Iris pigment epithelial cell (primary cell): ENCODE data around the gene EPHB6.

Experiments
- DNase-seq: peaks from one replicate; pipeline ENCODE4 v3.0.0-alpha.2; 2011; ENCODE audit warnings: low read depth

Gene EPHB6

DNA sequence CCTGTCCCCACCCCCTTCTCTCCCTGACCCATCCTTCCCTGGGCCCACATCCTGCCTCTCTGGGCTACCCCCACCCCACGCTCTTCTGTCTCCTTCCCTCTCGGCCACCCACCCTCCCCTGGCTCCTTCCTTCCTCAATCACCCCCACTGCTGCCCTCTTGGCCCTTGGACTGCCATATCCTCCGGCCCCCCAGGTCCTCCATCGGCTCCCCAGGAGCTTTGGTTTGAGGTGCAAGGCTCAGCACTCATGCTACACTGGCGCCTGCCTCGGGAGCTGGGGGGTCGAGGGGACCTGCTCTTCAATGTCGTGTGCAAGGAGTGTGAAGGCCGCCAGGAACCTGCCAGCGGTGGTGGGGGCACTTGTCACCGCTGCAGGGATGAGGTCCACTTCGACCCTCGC lies 10.9 kb downstream of the EPHB6 start:
- no peak for DNase-seq

DNA sequence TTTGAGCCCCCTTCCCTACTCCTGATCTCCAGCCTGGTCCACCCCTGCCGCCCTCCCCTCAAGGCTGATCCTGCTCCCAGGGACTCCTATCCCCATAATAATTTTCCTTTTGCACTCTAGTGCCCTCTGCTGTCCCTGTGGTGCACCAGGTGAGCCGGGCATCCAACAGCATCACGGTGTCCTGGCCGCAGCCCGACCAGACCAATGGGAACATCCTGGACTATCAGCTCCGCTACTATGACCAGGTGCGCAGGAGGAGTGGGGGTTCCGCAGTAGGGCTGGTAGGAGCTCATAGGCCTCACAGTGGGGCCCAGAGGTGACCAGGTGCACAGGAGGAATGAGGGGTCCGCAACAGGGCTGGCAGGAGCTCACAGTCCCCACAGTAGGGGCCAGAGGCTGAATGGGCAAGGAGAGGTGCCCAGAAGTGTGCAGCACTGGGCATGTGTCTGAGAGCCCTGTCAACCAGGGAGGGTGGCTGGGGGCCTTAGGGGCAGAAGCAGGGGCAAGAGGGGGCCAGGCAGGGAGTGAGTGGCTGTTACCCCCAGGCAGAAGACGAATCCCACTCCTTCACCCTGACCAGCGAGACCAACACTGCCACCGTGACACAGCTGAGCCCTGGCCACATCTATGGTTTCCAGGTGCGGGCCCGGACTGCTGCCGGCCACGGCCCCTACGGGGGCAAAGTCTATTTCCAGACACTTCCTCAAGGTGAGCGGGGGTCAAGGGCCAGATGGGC lies 11.7 kb downstream of the EPHB6 start:
- DNase-seq, result peak; percentile 17

DNA sequence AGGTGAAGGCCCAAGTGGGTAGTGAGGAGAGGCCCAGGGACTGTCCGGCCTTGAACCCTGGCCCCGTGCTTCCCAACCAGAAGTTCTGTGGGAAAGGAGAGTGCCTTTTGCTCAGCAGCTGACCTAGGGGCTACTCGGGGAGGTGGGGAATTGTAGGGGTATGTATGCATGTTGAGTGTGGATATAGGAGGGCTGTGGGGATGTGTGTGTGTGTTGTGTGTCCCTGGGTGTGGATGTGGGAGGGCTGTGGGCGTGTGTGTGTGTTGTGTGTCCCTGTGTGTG lies 12.2 kb downstream of the EPHB6 start:
- no peak for DNase-seq

DNA sequence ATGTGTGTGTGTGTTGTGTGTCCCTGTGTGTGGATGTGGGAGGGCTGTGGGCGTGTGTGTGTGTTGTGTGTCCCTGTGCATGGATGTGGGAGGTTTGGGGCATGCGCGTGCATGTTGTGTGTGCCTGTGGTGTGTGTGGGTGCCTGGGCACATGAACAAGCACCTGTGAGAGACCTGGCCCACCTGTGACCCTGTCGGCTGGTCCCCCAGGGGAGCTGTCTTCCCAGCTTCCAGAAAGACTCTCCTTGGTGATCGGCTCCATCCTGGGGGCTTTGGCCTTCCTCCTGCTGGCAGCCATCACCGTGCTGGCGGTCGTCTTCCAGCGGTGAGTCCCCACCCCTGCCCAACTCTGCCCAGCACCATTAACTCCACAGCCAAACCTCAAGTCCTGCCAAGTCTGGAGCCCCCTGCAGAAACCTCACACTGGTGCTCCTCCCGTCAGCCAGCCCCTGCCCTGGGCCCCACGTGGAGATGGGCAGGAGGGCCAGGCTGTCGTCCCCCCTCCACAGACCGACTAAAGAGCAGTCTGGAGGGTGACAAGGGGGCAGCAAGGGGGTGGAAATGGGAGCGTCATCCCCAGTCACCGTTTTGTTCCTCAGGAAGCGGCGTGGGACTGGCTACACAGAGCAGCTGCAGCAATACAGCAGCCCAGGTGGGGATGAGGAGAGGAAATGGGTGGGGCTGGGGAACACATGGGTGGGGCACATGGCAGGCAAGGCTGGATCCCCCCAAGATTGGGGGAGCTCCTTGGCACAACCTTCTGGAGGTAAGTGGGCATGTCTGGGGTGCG lies 12.7 kb downstream of the EPHB6 start:
- no peak for DNase-seq

DNA sequence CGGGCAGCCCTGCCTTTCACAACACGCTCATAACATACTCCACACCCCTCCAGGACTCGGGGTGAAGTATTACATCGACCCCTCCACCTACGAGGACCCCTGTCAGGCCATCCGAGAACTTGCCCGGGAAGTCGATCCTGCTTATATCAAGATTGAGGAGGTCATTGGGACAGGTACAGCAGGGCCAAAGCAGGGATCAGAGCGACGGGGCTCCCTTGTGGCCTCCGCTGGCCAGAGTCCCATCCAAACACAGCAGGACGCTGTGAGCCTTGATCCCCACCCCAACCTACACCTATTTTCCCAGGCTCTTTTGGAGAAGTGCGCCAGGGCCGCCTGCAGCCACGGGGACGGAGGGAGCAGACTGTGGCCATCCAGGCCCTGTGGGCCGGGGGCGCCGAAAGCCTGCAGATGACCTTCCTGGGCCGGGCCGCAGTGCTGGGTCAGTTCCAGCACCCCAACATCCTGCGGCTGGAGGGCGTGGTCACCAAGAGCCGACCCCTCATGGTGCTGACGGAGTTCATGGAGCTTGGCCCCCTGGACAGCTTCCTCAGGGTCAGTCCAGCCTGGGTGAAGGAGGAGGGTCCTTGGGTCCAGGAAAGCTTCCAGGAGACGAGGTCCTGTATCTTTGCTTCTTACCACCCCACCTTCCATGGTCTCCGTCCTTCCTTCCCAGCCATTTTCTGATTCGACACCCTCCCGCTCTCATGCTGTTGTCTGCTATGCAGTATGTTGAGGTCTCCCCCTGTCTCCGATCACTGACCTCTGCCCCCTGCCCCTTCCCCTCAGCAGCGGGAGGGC lies 13.5 kb downstream of the EPHB6 start:
- no peak for DNase-seq

DNA sequence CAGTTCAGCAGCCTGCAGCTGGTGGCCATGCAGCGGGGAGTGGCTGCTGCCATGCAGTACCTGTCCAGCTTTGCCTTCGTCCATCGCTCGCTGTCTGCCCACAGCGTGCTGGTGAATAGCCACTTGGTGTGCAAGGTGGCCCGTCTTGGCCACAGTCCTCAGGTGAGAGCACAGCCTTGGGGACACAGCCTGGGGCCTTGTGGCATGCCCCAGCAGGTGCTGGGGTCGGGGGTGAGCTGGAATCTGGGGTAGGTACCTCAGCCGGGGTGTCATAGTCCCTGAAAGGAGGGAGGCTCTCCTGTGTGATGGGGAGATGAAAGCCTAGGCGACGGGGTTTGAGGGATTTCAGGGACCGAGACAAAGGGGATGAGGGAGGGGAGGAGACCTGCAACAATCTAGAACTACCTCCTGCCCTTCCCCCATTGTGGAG lies 14.1 kb downstream of the EPHB6 start:
- DNase-seq, result no peak

DNA sequence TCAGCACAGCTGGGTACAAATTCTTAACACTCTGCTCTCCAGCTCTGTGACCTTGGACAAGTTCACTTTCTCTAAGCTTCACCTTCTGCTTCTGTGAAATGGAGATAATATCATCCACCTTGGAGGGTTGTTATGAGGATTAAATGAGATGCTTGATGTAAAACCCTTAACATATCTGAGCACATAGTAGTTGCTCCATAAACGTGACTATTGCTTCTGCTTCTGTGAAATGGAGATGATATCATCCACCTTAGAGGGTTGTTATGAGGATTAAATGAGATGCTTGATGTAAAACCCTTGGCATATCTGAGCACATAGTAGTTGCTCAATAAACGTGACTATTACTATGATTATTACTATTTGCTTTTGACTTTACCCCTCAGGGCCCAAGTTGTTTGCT lies 14.6 kb downstream of the EPHB6 start:
- DNase-seq, result no peak

DNA sequence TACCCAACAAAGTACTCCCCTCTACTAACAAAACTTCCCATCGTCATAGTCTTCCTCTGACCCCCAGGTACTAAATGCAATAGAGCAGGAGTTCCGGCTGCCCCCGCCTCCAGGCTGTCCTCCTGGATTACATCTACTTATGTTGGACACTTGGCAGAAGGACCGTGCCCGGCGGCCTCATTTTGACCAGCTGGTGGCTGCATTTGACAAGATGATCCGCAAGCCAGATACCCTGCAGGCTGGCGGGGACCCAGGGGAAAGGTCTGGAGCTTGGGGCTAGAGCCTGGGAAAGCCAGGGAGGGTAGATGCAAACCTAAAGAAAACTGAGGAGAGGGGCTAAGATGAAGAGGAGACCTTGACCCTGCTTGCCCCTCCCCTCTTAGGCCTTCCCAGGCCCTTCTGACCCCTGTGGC lies 15.3 kb downstream of the EPHB6 start:
- no peak for DNase-seq

DNA sequence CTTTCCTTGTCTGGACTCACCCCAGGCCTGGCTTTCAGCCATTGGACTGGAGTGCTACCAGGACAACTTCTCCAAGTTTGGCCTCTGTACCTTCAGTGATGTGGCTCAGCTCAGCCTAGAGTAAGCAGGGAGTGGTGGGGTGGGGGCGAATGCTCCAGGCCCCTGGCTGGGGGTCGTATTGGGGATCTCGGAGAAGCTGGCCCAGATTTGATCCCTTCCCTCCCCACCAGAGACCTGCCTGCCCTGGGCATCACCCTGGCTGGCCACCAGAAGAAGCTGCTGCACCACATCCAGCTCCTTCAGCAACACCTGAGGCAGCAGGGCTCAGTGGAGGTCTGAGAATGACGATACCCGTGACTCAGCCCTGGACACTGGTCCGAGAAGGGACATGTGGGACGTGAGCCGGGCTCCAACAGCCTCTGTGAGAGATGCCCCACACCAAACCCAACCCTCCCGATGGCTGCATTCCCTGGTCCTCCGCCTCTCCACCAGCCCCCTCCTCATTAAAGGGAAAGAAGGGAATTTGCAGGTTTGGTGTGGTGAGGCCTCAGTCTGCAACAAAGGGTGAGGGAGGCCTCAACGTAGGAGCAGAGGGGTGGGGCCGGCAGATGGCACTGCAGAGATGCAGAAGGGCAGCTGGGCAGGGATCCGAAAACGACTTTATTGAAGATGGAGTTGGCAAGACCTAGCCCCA lies 15.8 kb downstream of the EPHB6 start:
- DNase-seq, result no peak

DNA sequence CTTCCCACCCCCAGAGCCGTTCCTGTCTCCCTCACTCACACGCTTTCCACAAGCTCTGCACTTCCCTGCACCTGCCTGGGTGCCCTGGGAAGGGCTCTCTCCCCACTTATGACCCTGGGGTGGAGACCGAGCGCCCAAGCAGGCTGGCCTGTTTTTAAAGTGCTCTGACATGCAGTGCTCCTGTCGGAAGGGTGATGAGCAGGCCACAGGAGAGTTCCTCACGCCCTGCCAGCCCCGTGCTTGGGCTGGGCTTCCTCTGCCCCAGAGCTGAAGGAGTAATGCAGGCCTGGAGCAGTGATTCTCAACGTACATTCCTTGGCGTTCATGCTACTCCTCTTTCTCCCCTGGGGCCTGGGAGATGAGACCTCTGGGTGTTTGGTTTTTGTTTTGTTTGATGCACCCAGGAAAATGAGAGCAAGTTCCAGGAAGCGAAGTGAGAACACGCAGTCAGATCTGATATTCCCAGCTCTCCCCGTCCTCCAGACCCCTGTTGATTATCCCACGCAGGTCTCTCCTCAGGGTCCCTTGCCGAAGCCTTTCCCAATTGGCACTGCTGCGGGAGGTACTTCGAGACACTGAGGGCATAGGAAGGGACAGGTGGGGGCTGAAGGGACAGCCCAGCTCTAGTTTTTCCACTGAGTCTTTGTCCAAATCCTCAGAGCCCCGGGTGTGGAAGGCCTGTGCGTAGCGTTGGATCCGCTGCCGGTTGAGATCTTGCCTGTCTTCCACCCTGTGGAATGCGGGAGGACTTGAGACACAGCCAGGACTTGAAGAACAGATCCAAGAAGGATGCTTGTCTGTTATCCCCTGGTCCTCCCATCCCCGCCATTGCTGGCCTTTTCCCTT lies 16.6 kb downstream of the EPHB6 start:
- DNase-seq, result no peak

DNA sequence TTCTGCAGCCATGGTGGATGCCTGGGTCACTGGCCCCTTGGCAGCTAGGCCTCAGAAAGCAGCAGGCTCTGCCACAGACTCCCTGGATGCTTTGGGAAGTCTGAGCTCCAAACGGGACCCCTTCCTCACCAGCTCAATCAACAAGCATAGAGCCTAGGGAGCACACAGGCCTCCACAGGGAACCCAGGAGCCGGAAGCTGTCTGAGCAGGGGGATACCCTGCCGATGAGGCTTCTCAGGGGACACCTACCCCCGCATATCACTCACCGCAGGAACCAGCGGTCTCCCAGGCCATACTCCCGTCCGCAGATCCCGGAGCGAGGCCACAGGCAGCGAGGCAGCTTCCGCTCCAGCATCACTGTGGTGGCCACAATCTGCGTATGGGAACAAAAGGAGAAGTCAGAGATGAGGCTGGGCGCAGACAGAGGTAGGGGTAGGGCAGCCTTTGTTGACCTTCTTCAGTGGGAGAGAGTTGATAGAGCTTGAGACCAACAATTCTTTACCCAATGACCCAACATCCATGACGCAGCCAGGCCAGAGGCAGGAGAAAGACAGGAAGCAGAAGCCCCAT lies 17.3 kb downstream of the EPHB6 start:
- no peak for DNase-seq

DNA sequence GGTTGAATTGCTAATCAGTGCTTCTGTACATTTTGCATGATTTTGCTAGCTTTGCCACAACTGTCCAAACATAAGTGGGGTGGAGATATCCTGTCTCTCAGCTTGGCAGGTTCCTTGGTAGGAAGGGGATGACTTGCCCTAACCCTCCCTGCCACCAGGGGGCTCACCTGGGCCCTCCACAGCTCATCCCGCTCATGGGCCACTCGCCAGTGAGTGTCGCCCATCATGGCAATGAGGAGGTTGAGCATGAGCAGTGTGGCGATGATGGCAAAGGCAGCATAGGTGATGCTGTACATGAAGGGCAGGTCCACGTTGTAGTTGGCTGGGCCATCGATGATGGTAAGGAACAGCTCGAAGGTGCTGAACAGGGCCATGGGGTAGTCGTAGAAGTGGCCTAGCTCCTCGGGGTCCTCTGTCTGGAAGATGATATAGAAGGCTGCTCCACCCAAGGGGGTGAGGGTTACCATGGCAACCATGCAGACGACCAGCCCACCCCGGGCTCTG lies 18.5 kb downstream of the EPHB6 start:
- peak; percentile 15 for DNase-seq

DNA sequence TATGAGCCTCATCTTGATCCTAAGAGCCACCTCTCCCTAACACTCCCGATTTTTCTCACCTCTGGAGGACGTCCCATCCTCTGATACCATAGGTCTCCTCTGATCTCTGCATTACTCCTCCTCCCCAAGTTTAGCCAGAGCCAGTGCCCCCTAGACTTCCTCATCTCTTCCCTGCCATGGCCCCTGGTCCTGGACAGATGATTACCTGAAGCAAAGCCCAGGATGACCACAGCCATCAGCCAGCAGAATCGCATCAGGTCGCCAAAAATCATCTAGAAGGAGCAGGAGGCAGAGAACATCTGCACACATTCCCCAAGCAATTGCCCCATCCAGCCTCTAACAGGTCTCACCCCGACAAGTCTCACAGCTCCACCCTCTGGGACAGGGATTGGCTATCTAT lies 19.0 kb downstream of the EPHB6 start:
- DNase-seq, result no peak

DNA sequence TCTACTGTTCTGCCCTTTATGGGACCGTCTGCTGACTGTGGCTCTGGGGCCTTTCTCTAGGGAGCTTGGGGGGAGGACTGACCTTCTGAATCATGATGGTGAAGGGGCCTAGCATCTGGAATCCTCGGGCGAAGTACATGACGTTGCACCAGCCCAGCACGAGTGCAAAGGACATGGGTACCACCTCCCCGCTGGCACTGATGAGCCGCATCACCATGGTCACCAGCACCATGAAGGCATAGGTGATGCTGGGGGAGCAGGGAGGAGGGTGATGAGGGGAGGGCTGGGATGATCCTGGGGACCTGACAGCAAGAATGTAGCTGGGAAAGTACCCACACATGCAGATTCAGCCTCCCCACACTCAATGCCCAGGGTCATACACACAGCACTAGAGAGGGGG lies 19.5 kb downstream of the EPHB6 start:
- DNase-seq, result no peak

DNA sequence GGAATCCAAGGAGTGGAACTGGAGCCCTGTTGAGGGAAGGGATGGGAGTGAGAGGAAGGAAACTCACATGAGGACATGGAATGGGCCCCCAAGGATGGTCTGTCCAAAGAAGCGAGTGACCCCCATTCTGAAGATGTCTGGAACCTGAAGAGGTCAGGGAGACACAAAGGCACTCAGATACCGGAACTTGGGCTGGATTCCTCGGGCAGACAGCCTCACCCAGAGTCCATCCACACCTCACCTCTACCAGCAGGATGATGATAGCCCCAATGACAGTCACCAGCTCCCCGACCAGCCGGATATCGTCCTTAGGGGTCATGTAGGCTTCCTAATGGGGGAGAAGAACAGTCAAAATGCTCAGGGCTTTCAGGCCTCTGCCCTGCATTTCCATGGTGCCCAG lies 20.0 kb downstream of the EPHB6 start:
- DNase-seq, result no peak

DNA sequence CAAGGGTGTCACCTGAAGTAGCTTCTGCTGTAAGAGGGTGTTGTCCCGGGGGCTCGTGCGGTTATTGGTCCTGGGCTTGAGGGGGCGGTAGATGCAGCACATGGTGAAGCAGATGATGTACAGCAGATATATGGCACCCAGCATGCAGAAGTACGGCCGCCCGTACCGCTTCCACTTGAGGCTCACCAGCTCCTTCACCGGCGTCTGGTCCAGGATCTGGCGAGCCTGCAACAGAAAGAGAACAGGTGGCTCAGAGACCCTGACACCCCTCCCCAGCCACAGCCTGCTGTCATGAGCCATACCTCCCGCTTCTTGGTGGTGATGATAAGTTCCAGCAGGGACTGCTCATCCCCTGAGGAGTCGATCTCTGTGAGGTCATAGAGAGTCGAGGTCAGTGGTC lies 20.6 kb downstream of the EPHB6 start:
- DNase-seq, result no peak

DNA sequence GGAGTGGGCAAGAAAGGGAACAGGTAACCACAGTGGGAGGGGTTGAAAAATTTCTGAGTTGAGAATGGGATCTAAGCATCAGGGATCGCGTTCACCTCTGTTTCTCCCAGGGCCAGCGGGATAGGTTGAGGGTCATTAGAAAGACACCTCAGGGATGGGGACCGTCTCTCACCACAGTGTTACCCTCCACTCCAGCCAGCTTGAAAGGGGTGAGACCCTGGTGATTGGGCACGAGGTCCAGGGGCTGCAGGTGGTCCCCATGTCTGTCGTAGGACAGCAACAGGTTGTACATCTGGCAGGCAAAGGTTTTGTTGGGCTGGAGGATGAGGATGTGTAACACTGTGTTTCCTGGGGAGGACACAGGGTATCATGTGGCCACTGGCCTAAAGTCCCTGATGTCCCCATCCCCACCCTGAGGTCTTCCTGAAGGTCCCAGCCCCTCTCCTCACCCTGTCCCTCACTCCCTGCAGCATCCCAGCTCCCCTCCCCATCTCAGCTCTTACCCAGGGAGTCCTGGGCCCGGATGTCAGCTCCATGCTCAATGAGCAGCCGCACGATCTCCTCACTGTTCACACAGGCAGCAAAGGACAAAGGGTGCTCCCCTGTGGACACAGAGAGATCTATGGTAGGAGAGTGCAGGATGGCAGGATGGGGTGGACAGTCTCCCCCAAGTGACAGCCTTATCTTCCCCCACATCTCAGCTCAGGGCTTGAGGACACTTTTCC lies 21.5 kb downstream of the EPHB6 start:
- DNase-seq, result no peak

DNA sequence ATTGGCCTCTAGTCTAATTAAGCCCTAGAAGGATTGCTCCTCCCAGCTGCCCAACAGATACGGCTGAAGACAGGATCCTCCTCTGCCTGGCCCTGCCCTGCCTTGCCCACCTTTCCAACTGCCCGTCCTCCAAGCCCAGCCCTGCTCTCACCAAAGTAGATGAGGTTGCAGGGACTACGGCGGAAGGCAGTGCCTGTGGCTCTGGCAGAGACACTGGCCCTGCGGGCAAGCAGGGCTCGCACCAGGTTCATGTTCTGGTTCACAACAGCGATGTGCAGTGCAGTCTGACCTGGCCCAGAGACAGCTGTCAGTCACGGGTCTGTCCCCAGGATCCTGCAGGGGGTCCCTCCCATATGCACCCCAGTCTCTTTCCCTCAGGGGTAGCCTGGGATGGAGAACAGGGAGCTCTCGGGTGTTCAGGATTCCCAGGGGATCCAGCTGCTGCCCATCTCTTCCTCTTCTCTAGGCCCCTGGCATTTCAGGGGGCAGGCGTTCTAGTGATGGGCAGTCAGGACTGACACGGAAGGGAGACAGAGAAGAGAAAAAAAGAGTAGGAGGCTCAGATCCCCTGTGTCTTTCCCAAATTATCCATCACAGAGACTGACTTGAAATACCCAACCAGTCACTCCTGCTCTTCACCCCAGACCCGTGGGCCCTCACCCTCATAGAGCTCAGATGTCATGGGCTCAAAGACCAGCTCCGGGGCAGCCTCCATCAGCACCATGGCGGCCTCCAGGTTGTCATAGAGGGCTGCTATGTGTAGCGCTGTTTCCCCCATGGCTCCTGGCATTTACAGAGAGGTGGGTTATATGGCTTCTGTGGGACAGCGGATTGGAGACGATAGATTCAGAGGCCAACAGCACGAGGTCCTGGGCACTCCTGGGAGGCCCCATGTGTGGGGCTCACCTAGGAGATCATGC lies 22.4 kb downstream of the EPHB6 start:
- no peak for DNase-seq

DNA sequence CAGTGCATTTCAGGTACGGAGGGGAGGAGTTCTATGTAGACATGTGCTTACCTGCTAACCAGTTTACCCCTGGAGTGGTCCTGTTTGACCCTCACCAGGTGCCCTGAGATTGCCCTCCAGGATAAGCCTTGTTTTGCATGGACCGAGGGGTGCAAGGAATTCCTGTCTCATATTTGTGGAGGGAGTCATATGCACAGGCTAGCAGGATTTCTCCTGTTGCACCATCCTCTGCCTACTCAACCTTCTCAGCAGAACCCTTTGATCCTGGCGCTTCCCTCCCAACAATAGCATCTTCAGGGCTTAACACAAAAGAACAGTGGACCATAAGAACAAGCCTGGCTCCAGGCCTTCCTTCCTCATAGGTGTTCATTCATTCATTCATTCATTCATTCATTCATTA lies 23.4 kb downstream of the EPHB6 start:
- DNase-seq, result peak; percentile 2
